GM12875 (cell line): ENCODE data around the gene CNTNAP2.
"Not testable (repeated sequence)": the region's sequence is repeated elsewhere in the genome, so short reads cannot be mapped to it uniquely, and the experiment has no call there.

Experiments used
- H3K4me3 ChIP-seq: one replicate; pipeline ENCODE4 v1.5.1; 2011; ENCODE audit warnings: low read depth, low read length, control low read depth
- CTCF ChIP-seq: IDR thresholded peaks from 2 replicates; pipeline ENCODE4 v1.5.1; 2011; ENCODE audit warnings: low read depth, mild to moderate bottlenecking, control low read depth, inconsistent platforms, low read length, moderate library complexity, borderline replicate concordance; ENCODE audit not compliant: insufficient read depth

CNTNAP2 gene

GRCh38 chr7:146885231-146885630 lies 768.6 kb downstream of the CNTNAP2 start:
- H3K4me3 ChIP-seq, result no peak overlapping the region
- TF ChIP-seq CTCF, result no peak

GRCh38 chr7:146889806-146890555 lies 773.4 kb downstream of the CNTNAP2 start:
- no peak overlapping the region for H3K4me3 ChIP-seq
- no peak for TF ChIP-seq CTCF

GRCh38 chr7:146892151-146892550 lies 775.5 kb downstream of the CNTNAP2 start:
- no peak for TF ChIP-seq CTCF

GRCh38 chr7:146894927-146895326 lies 778.3 kb downstream of the CNTNAP2 start:
- no peak for TF ChIP-seq CTCF
- H3K4me3 ChIP-seq, result no peak overlapping the region

More at GRCh38 chr7:146892151-146892550, 775.5 kb downstream of the CNTNAP2 start:
- H3K4me3 ChIP-seq, result no peak overlapping the region

- TF ChIP-seq CTCF, result no peak
- no peak overlapping the region for H3K4me3 ChIP-seq
These were observed 785.7 kb downstream of the CNTNAP2 start for GRCh38 chr7:146902266-146902665.

DNA sequence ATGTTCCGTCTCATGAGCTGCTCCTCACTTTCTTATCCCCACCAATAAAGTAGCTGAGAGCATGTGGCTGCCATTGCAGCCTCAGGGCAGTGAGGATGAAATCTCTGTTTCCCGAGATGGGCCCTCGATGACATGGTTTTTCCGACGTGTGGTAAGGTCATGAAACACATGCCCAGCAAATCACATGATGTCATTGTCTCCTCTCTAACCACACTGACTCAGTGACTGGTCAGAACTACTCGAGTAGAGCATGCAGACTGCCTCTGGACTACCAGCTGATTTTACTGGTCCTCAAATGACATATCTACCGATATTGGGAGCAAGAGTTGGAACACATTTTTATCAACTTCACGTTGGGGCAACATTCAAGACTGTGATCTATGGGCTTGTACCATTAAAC lies 786.1 kb downstream of the CNTNAP2 start:
- H3K4me3 ChIP-seq, result no peak overlapping the region
- no peak for TF ChIP-seq CTCF

GRCh38 chr7:146905746-146906145 lies 789.1 kb downstream of the CNTNAP2 start:
- not testable (repeated sequence) for H3K4me3 ChIP-seq
